Measurements from ENCODE around the gene ZNF593OS.

ZNF593OS gene

DNA sequence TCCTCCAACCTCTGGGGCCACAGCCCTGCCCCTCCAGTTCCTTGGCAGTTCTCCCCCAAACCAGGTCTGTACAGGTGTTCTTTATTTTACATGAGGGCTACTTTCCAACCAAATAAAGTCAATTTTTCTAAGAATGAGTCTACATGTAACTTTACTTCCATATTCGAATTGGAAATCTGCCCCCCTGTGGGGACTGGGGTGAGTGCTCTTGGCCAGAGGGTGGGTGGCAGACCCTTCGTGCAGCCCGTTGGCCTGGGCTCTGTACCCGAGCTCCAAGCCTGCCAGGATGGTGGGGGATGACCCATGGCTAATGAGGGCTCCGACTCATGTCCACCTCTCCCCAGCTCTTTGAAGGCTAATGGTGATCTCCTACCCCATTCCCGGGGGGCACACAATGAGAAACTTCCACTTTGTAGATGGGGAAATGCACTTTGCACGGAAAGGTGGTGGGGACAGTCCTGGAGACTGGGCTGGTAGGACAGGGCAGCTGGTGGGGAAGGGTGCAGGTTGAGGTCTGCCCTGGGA, 18.2 kb upstream of the ZNF593OS start:
- H3K27me3 ChIP-seq (ENCODE audit: control insufficient read depth in 3 of 3, insufficient read depth in 3 of 3, low read depth in 1 of 3, low read length in 3 of 3) = peaks cover 0 to 6% (median 0%) of the 10 kb centered on the region in 3 experiments
- peak overlapping the region; percentile 36 for H3K18ac ChIP-seq (ENCODE audit: low read length)
- no peak for DNase-seq (ENCODE audit: low spot score)
- no peak overlapping the region for H2BK15ac ChIP-seq (ENCODE audit: low read length)
- H2BK120ac ChIP-seq (ENCODE audit: low read depth, low read length) = no peak overlapping the region
- H3K4me1 ChIP-seq (ENCODE audit: control insufficient read depth in 2 of 2, insufficient read depth in 1 of 2, low read depth in 1 of 2, low read length in 2 of 2) = peaks cover 5 to 13% of the 10 kb centered on the region in 2 donors
- no peak overlapping the region for H3K23ac ChIP-seq (ENCODE audit: low read depth, low read length, poor library complexity)
- H4K91ac ChIP-seq (ENCODE audit: low read depth, low read length, poor library complexity) = no peak overlapping the region
- no peak overlapping the region for H3K9ac ChIP-seq (ENCODE audit: low read depth, low read length, poor library complexity)
- no peak overlapping the region for H2AK5ac ChIP-seq (ENCODE audit: low read depth, low read length)
- no peaks in the 10 kb centered on the region for H3K9me3 ChIP-seq (replicated peaks in 1 of 2; ENCODE audit: control insufficient read depth in 2 of 2, insufficient read depth in 1 of 2, low read depth in 1 of 2, low read length in 2 of 2)
- peak overlapping the region; percentile 49 for H3K27ac ChIP-seq (replicated peaks; ENCODE audit: low read length)
- H2BK12ac ChIP-seq (ENCODE audit: low read length) = no peak overlapping the region
- no peak overlapping the region for H3K4me2 ChIP-seq (ENCODE audit: insufficient read depth, low read length, poor library complexity, severe bottlenecking)
- H3K4ac ChIP-seq (ENCODE audit: low read length) = no peak overlapping the region
- no peaks in the 10 kb centered on the region for H3K79me1 ChIP-seq (ENCODE audit: low read depth, low read length)
- no peak overlapping the region for H2BK5ac ChIP-seq (ENCODE audit: low read length)
- no CpG with 5 or more reads among the region's 7 CpGs for WGBS, 2 donors (ENCODE audit: extremely low coverage in 2 of 2, insufficient read length in 2 of 2, insufficient replicate concordance in 1 of 2)
- no peak overlapping the region for H3K14ac ChIP-seq (ENCODE audit: low read length)
- H3K36me3 ChIP-seq (replicated peaks in 1 of 2; ENCODE audit: control insufficient read depth in 2 of 2, insufficient read depth in 2 of 2, low read length in 2 of 2) = peaks cover 0 to 7% of the 10 kb centered on the region in 2 donors
- no peak overlapping the region for H3K4me3 ChIP-seq (ENCODE audit: low read length in 2 of 2)
- H2AFZ ChIP-seq (ENCODE audit: low read length) = no peak overlapping the region
- no peak overlapping the region for H4K8ac ChIP-seq (ENCODE audit: low read depth, low read length)

DNA sequence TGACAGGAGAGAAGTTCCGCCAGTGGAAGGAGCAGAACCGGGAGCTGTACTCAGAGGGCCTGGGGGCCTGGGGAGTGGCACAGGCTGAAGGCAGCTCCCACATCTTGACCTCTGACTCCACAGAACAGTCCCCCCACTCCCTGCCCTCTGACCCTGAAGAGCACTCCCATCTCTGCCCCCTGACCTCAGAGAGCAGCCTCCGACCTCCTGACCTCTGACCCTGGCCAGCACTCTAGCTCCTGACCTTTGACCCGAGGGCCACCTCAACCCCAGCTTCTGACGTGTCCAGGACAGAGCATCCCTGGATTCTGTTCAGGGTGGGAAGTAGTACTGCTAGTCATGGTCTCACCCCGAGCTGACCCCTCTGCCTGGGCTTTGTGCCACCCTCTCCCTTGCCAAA, 17.7 kb upstream of the ZNF593OS start:
- Histone ChIP-seq H2AFZ (ENCODE audit: low read length) (no peak overlapping the region), H4K8ac (ENCODE audit: low read depth, low read length) (no peak overlapping the region), H2BK15ac (ENCODE audit: low read length) (no peak overlapping the region), H3K27ac (replicated peaks; ENCODE audit: low read length) (no peak overlapping the region), H3K4me1 (ENCODE audit: control insufficient read depth in 2 of 2, insufficient read depth in 1 of 2, low read depth in 1 of 2, low read length in 2 of 2) (peaks cover 5 to 13% of the 10 kb centered on the region in 2 donors), H3K18ac (ENCODE audit: low read length) (no peak overlapping the region), H3K9ac (ENCODE audit: low read depth, low read length, poor library complexity) (no peak overlapping the region), H3K79me1 (ENCODE audit: low read depth, low read length) (no peaks in the 10 kb centered on the region), H4K91ac (ENCODE audit: low read depth, low read length, poor library complexity) (no peak overlapping the region), H3K4ac (ENCODE audit: low read length) (no peak overlapping the region), H2BK12ac (ENCODE audit: low read length) (no peak overlapping the region), H3K27me3 (ENCODE audit: control insufficient read depth in 3 of 3, insufficient read depth in 3 of 3, low read depth in 1 of 3, low read length in 3 of 3) (peaks cover 0 to 4% (median 0%) of the 10 kb centered on the region in 3 experiments), H3K14ac (ENCODE audit: low read length) (no peak overlapping the region), H3K4me3 (ENCODE audit: low read length in 2 of 2) (no peak overlapping the region), H3K4me2 (ENCODE audit: insufficient read depth, low read length, poor library complexity, severe bottlenecking) (no peak overlapping the region), H3K9me3 (replicated peaks in 1 of 2; ENCODE audit: control insufficient read depth in 2 of 2, insufficient read depth in 1 of 2, low read depth in 1 of 2, low read length in 2 of 2) (no peaks in the 10 kb centered on the region), H2BK120ac (ENCODE audit: low read depth, low read length) (no peak overlapping the region), H2AK5ac (ENCODE audit: low read depth, low read length) (no peak overlapping the region), H2BK5ac (ENCODE audit: low read length) (peak overlapping the region; percentile 22), H3K23ac (ENCODE audit: low read depth, low read length, poor library complexity) (peak overlapping the region; percentile 58), H3K36me3 (replicated peaks in 1 of 2; ENCODE audit: control insufficient read depth in 2 of 2, insufficient read depth in 2 of 2, low read length in 2 of 2) (peaks cover 0 to 7% of the 10 kb centered on the region in 2 donors)
- no peak for DNase-seq (ENCODE audit: low spot score)
- no CpG with 5 or more reads among the region's 6 CpGs for WGBS, 2 donors (ENCODE audit: extremely low coverage in 2 of 2, insufficient read length in 2 of 2, insufficient replicate concordance in 1 of 2)

DNA sequence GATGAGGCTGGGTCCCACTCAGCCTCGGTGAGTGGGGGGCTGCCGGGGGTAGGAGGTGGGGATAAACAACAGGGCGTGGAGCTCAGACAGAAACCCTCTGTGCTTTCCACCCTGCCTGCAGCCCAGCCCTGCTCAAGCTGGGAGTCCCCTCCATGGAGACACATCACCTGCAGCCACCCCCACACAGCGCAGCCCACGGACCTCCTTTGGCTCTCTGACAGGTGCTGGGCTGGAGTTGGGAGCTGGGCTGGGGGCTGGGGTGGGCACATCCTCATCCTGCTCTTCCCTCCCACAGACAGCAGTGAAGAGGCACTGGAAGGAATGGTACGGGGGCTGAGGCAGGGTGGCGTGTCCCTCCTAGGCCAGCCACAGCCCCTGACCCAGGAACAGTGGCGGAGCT, 16.8 kb upstream of the ZNF593OS start:
- Histone ChIP-seq H2BK15ac (ENCODE audit: low read length) (no peak overlapping the region), H2BK120ac (ENCODE audit: low read depth, low read length) (peak overlapping the region; percentile 31), H2BK12ac (ENCODE audit: low read length) (no peak overlapping the region), H4K91ac (ENCODE audit: low read depth, low read length, poor library complexity) (no peak overlapping the region), H3K27me3 (ENCODE audit: control insufficient read depth in 3 of 3, insufficient read depth in 3 of 3, low read depth in 1 of 3, low read length in 3 of 3) (no peaks in the 10 kb centered on the region), H3K4ac (ENCODE audit: low read length) (no peak overlapping the region), H2BK5ac (ENCODE audit: low read length) (no peak overlapping the region), H3K18ac (ENCODE audit: low read length) (peak overlapping the region; percentile 25), H3K9ac (ENCODE audit: low read depth, low read length, poor library complexity) (peak overlapping the region; percentile 44), H2AFZ (ENCODE audit: low read length) (no peak overlapping the region), H3K9me3 (replicated peaks in 1 of 2; ENCODE audit: control insufficient read depth in 2 of 2, insufficient read depth in 1 of 2, low read depth in 1 of 2, low read length in 2 of 2) (no peaks in the 10 kb centered on the region), H3K4me3 (ENCODE audit: low read length in 2 of 2) (no peak overlapping the region), H3K14ac (ENCODE audit: low read length) (no peak overlapping the region), H3K23ac (ENCODE audit: low read depth, low read length, poor library complexity) (no peak overlapping the region), H2AK5ac (ENCODE audit: low read depth, low read length) (no peak overlapping the region), H3K79me1 (ENCODE audit: low read depth, low read length) (no peaks in the 10 kb centered on the region), H3K4me1 (ENCODE audit: control insufficient read depth in 2 of 2, insufficient read depth in 1 of 2, low read depth in 1 of 2, low read length in 2 of 2) (peaks cover 5 to 13% of the 10 kb centered on the region in 2 donors), H3K27ac (replicated peaks; ENCODE audit: low read length) (no peak overlapping the region), H4K8ac (ENCODE audit: low read depth, low read length) (peak overlapping the region; percentile 17), H3K36me3 (replicated peaks in 1 of 2; ENCODE audit: control insufficient read depth in 2 of 2, insufficient read depth in 2 of 2, low read length in 2 of 2) (peaks cover 0 to 7% of the 10 kb centered on the region in 2 donors), H3K4me2 (ENCODE audit: insufficient read depth, low read length, poor library complexity, severe bottlenecking) (no peak overlapping the region)
- whole genome bisulfite sequencing, 2 donors (ENCODE audit: extremely low coverage in 2 of 2, insufficient read length in 2 of 2, insufficient replicate concordance in 1 of 2) = no CpG with 5 or more reads among the region's 8 CpGs
- no peak for DNase-seq (ENCODE audit: low spot score)

DNA sequence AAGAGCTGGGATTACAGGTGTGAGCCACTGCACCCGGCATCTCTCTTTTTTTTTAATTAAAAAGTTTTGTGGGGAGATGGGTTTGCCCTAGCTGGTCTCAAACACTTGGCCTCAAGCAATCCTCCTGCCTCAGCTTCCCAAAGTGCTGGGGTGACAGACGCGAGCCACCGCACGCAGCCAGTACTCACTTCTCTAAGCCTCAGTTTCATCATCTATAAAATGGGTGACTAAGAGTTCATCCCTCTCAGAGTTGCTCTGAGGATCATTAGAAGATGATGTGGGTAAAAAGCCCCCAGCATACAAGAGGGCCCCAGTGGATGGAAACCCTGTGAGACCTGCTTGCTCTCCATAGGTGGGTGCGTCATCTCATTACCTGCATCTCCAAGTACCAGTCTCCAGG, 16.2 kb upstream of the ZNF593OS start:
- no peak overlapping the region for H4K91ac ChIP-seq (ENCODE audit: low read depth, low read length, poor library complexity)
- H3K27ac ChIP-seq (replicated peaks; ENCODE audit: low read length) = no peak overlapping the region
- no peak overlapping the region for H2BK15ac ChIP-seq (ENCODE audit: low read length)
- H3K36me3 ChIP-seq (replicated peaks in 1 of 2; ENCODE audit: control insufficient read depth in 2 of 2, insufficient read depth in 2 of 2, low read length in 2 of 2) = peaks cover 0 to 7% of the 10 kb centered on the region in 2 donors
- H3K4me2 ChIP-seq (ENCODE audit: insufficient read depth, low read length, poor library complexity, severe bottlenecking) = no peak overlapping the region
- no peak overlapping the region for H3K4me3 ChIP-seq (ENCODE audit: low read length in 2 of 2)
- no peaks in the 10 kb centered on the region for H3K79me1 ChIP-seq (ENCODE audit: low read depth, low read length)
- H3K9me3 ChIP-seq (replicated peaks in 1 of 2; ENCODE audit: control insufficient read depth in 2 of 2, insufficient read depth in 1 of 2, low read depth in 1 of 2, low read length in 2 of 2) = no peaks in the 10 kb centered on the region
- no peak for DNase-seq (ENCODE audit: low spot score)
- H3K27me3 ChIP-seq (ENCODE audit: control insufficient read depth in 3 of 3, insufficient read depth in 3 of 3, low read depth in 1 of 3, low read length in 3 of 3) = no peaks in the 10 kb centered on the region
- no peak overlapping the region for H3K23ac ChIP-seq (ENCODE audit: low read depth, low read length, poor library complexity)
- peak overlapping the region; percentile 31 for H2BK120ac ChIP-seq (ENCODE audit: low read depth, low read length)
- H2AK5ac ChIP-seq (ENCODE audit: low read depth, low read length) = no peak overlapping the region
- no peak overlapping the region for H3K14ac ChIP-seq (ENCODE audit: low read length)
- no peak overlapping the region for H3K18ac ChIP-seq (ENCODE audit: low read length)
- H4K8ac ChIP-seq (ENCODE audit: low read depth, low read length) = no peak overlapping the region
- no peak overlapping the region for H3K4ac ChIP-seq (ENCODE audit: low read length)
- no CpG with 5 or more reads among the region's 6 CpGs for WGBS, 2 donors (ENCODE audit: extremely low coverage in 2 of 2, insufficient read length in 2 of 2, insufficient replicate concordance in 1 of 2)
- no peak overlapping the region for H3K9ac ChIP-seq (ENCODE audit: low read depth, low read length, poor library complexity)
- H2BK12ac ChIP-seq (ENCODE audit: low read length) = no peak overlapping the region
- no peak overlapping the region for H2AFZ ChIP-seq (ENCODE audit: low read length)
- H3K4me1 ChIP-seq (ENCODE audit: control insufficient read depth in 2 of 2, insufficient read depth in 1 of 2, low read depth in 1 of 2, low read length in 2 of 2) = peaks cover 5 to 13% of the 10 kb centered on the region in 2 donors
- H2BK5ac ChIP-seq (ENCODE audit: low read length) = no peak overlapping the region
